Transverse colon (tissue), 4 donors: ENCODE data around the gene MTHFS. TPM values are rescaled to one million over a fixed set of nuclear protein-coding genes. Genes with fewer than 3 reads are reported as not detected.
A peak's percentile ranks its signal among the peaks of the same experiment; 100 is the strongest.

Experiments
- DNase-seq: peaks from one replicate; pipeline ENCODE4 v3.0.0-alpha.2; 2019
- H3K27ac ChIP-seq, 4 donors: fragments of 200-600 bp; sonication (generic); 2 replicates each; pipeline ENCODE4 v1.5.1; 2016 to 2018; ENCODE audit warnings: inconsistent platforms in 4 of 4
- H3K27me3 ChIP-seq: fragments of 200-600 bp; sonication (generic); 2 replicates; pipeline ENCODE4 v1.5.1; 2017; ENCODE audit warnings: inconsistent platforms
- H3K36me3 ChIP-seq, 4 donors: fragments of 200-600 bp; sonication (generic); 2 replicates each; pipeline ENCODE4 v1.5.1; 2017 to 2019; ENCODE audit warnings: inconsistent platforms in 4 of 4
- H3K4me1 ChIP-seq, 4 donors: fragments of 200-600 bp; sonication (generic); 2 replicates each; pipeline ENCODE4 v1.5.1; 2017 to 2020; ENCODE audit warnings: inconsistent platforms in 4 of 4
- H3K4me3 ChIP-seq, 4 donors: fragments of 200-600 bp; sonication (generic); 1 replicate in 1 of 4; 2 replicates in 3 of 4; pipeline versions ENCODE4 v1.5.1 to v1.6.1; 2017 to 2019; ENCODE audit warnings: inconsistent platforms in 4 of 4
- H3K9me3 ChIP-seq, 2 donors: fragments of 200-600 bp; sonication (generic); 2 replicates each; pipeline ENCODE4 v1.5.1; 2017 to 2019; ENCODE audit warnings: inconsistent platforms in 2 of 2
- CTCF ChIP-seq, 5 experiments: fragments of 200-600 bp in 3 of 5; fragments of 450-650 bp in 2 of 5; sonication (generic) in 3 of 5; IDR thresholded peaks; 1 replicate in 2 of 5; 2 replicates in 3 of 5; pipeline ENCODE4 v1.5.1; 2016 to 2017; ENCODE audit warnings: antibody characterized with exemption in 5 of 5, inconsistent platforms in 3 of 5, mild to moderate bottlenecking in 2 of 5, moderate library complexity in 1 of 5
- EP300 ChIP-seq: sonication (generic); formaldehyde crosslinking; IDR thresholded peaks from one replicate; pipeline ENCODE4 v1.6.1; 2017; ENCODE audit warnings: antibody characterized with exemption, low read depth
- POLR2A ChIP-seq: fragments of 450-650 bp; IDR thresholded peaks from one replicate; pipeline ENCODE4 v1.6.1; 2016; ENCODE audit warnings: antibody characterized with exemption, mild to moderate bottlenecking, moderate library complexity
- POLR2AphosphoS5 ChIP-seq, 3 donors: sonication (generic); formaldehyde crosslinking; IDR thresholded peaks; one replicate each; pipeline ENCODE4 v1.6.1; 2016; ENCODE audit warnings: antibody characterized with exemption in 3 of 3
- WGBS, 2 donors: methylation state at CpG; one replicate each; pipeline ENCODE4 v1.1.5; 2018; ENCODE audit warnings: low coverage in 1 of 2; 5-methylcytosine and 5-hydroxymethylcytosine counted together
- in situ Hi-C, 4 donors: fragments of 200-750 bp; cut with MboI; loops; one replicate each; pipeline versions ENCODE4 v1.15.0 to v1.15.1; 2017; ENCODE audit warnings: low sequenced_read_pairs in 3 of 4, low pct_ligation_motif_present in 1 of 4, low pct_unique_long_range_greater_than_20kb in 1 of 4
- intact Hi-C: fragments of 100-400 bp; cut with DNase I; formaldehyde crosslinking; loops from one replicate; pipeline ENCODE4 v1.15.1; 2023; ENCODE audit warnings: low total_unique reads
- total RNA-seq, 4 donors: library from RNA; depleted of rRNA; stranded (reverse); fragments of >200 nt; gene quantifications; one replicate each; pipeline ENCODE4 v1.1.0, GENCODE V29; 2016

The MTHFS gene
- total RNA-seq, 4 donors from 2014 or later = 22.1 to 28.7 (median 26.9) TPM; not detected in 1

- DNase-seq = no peak
- no peaks in the 10 kb centered on the region for H3K27me3 ChIP-seq
- in situ Hi-C loops (loop anchor here in 2 of 4 donors (25.0 kb wide), 1 partner anchor 266 kb away; the partner anchor contains the start of gene FAH (in 2 of the 2)), intact Hi-C loops (loop anchor here (10.0 kb wide), 1 partner anchor 99 kb away; no protein-coding TSS in a partner anchor)
- H3K27ac ChIP-seq = peak overlapping the region; percentile 90 to 95 (median 93)
- WGBS, 2 donors = 13 to 53% methylated on average over 4 to 10 of the region's 10 CpGs
- no peaks in the 10 kb centered on the region for H3K9me3 ChIP-seq
- peaks cover 0 to 15% (median 12%) of the 10 kb centered on the region in 4 donors for H3K4me1 ChIP-seq
- H3K4me3 ChIP-seq = peak overlapping the region; percentile 51 to 79 (median 63)
- H3K36me3 ChIP-seq = no peaks in the 10 kb centered on the region
- TF ChIP-seq EP300 = no peak
- no peak for TF ChIP-seq CTCF (IDR thresholded peaks at IDR 0.05)
- TF ChIP-seq POLR2A = no peak
- TF ChIP-seq POLR2AphosphoS5 (IDR thresholded peaks at IDR 0.05) = no peak
Measured at GRCh38 chr15:79896131-79896633, 632 bp downstream of the MTHFS start.

- in situ Hi-C loops (loop anchor here in 2 of 4 donors (25.0 kb wide), 1 partner anchor 275 kb away; the partner anchor contains the start of gene FAH (in 2 of the 2)), intact Hi-C loops (no loop called here)
- no peaks in the 10 kb centered on the region for H3K9me3 ChIP-seq
- no peaks in the 10 kb centered on the region for H3K4me1 ChIP-seq
- WGBS, 2 donors = 82 to 85% methylated on average over 9 to 10 of the region's 10 CpGs
- TF ChIP-seq POLR2AphosphoS5 (IDR thresholded peaks at IDR 0.05) = no peak
- no peak for TF ChIP-seq EP300
- TF ChIP-seq POLR2A = no peak
- no peak for TF ChIP-seq CTCF (IDR thresholded peaks at IDR 0.05)
- no peak overlapping the region for H3K27ac ChIP-seq
- no peak overlapping the region for H3K4me3 ChIP-seq
- peaks cover 0 to 21% (median 0%) of the 10 kb centered on the region in 4 donors for H3K36me3 ChIP-seq
- DNase-seq = no peak
- no peaks in the 10 kb centered on the region for H3K27me3 ChIP-seq
Measured at GRCh38 chr15:79887054-79887930, 9.5 kb downstream of the MTHFS start.

- H3K4me3 ChIP-seq = no peak overlapping the region
- no peaks in the 10 kb centered on the region for H3K27me3 ChIP-seq
- in situ Hi-C loops (loop anchor here in 2 of 4 donors (25.0 kb wide), 1 partner anchor 276 kb away; the partner anchor contains the start of gene FAH (in 2 of the 2)), intact Hi-C loops (no loop called here)
- no peaks in the 10 kb centered on the region for H3K4me1 ChIP-seq
- DNase-seq = no peak
- no peaks in the 10 kb centered on the region for H3K9me3 ChIP-seq
- no peak for TF ChIP-seq POLR2A
- no peak for TF ChIP-seq POLR2AphosphoS5 (IDR thresholded peaks at IDR 0.05)
- TF ChIP-seq CTCF (IDR thresholded peaks at IDR 0.05) = no peak
- TF ChIP-seq EP300 = no peak
- peaks cover 0 to 31% (median 0%) of the 10 kb centered on the region in 4 donors for H3K36me3 ChIP-seq
- WGBS, 2 donors = 70 to 81% methylated on average over 3 of the region's 3 CpGs
- no peak overlapping the region for H3K27ac ChIP-seq
Measured at GRCh38 chr15:79886124-79886523, 10.7 kb downstream of the MTHFS start.

- Histone ChIP-seq H3K36me3 (peaks cover 0 to 47% (median 3%) of the 10 kb centered on the region in 4 donors), H3K9me3 (peaks cover 3 to 6% of the 10 kb centered on the region in 2 donors), H3K4me1 (no peaks in the 10 kb centered on the region), H3K27ac (no peak overlapping the region), H3K27me3 (no peaks in the 10 kb centered on the region), H3K4me3 (no peak overlapping the region)
- 93 to 100% methylated on average over 2 of the region's 2 CpGs for WGBS, 2 donors
- TF ChIP-seq EP300 (no peak), CTCF (IDR thresholded peaks at IDR 0.05) (no peak), POLR2AphosphoS5 (IDR thresholded peaks at IDR 0.05) (no peak), POLR2A (no peak)
- intact Hi-C loops = no loop called here
- DNase-seq = no peak
- in situ Hi-C loops = loop anchor here in 2 of 4 donors (25.0 kb wide), 1 partner anchor 278 kb away; the partner anchor contains the start of gene FAH (in 2 of the 2)
Measured at GRCh38 chr15:79884204-79884596, 12.6 kb downstream of the MTHFS start.
